Omental fat pad (tissue), 4 donors: Measurements from ENCODE around the gene FOXA2. TPM values are rescaled to one million over a fixed set of nuclear protein-coding genes. Genes with fewer than 3 reads are reported as not detected.
"Not testable (repeated sequence)": the region's sequence is repeated elsewhere in the genome, so short reads cannot be mapped to it uniquely, and the experiment has no call there.

Experiments
- ATAC-seq: fragments of 150-250 bp; one replicate; pipeline ENCODE4 v1.9.1; 2016; ENCODE audit warnings: mild to moderate bottlenecking, moderate library complexity; ENCODE audit not compliant: low FRiP score
- DNase-seq: peaks from one replicate; pipeline ENCODE4 v3.0.0-alpha.2; 2019; ENCODE audit warnings: low spot score
- CTCF ChIP-seq, 3 donors: fragments of 450-650 bp; IDR thresholded peaks; one replicate each; pipeline ENCODE4 v1.5.1; 2016 to 2017; ENCODE audit warnings: antibody characterized with exemption in 3 of 3, mild to moderate bottlenecking in 3 of 3, moderate library complexity in 2 of 3
- total RNA-seq, 4 donors: library from RNA; depleted of rRNA; stranded (reverse); fragments of >200 nt; gene quantifications; one replicate each; pipeline ENCODE4 v1.1.0, GENCODE V29; 2016

The FOXA2 gene
- total RNA-seq, 4 donors from 2014 or later = 0.19 TPM; not detected in 3

DNA sequence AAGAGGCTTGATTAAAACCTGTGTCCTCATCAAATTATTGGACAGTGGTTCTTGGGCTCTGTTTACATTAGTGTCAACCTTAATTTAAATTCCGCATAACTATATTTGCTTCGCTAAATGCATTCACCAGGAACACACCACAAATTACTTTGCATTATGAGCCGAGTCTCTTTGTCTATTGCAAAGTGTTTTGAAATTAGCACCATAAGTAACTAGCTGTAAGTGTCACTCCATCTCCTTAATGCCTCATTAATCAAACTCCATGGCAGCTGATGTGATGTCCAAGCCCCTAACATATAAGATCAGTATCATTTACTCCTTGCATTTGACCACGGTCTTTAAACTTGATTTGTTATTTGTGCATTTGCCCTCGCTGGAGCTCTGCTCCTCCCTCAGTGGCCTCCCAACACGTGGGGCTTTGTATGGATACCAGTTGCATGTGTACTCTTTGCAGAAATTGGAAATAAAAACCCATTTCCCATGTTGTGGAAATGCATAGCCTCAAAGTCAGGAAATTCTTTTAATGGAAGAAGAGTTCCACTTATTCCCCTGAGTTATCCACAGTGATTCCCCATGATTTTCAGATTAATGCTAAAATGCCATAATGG, 24.6 kb downstream of the FOXA2 start:
- no peak for DNase-seq
- TF ChIP-seq CTCF (IDR thresholded peaks at IDR 0.05) = no peak
- no peak for ATAC-seq

DNA sequence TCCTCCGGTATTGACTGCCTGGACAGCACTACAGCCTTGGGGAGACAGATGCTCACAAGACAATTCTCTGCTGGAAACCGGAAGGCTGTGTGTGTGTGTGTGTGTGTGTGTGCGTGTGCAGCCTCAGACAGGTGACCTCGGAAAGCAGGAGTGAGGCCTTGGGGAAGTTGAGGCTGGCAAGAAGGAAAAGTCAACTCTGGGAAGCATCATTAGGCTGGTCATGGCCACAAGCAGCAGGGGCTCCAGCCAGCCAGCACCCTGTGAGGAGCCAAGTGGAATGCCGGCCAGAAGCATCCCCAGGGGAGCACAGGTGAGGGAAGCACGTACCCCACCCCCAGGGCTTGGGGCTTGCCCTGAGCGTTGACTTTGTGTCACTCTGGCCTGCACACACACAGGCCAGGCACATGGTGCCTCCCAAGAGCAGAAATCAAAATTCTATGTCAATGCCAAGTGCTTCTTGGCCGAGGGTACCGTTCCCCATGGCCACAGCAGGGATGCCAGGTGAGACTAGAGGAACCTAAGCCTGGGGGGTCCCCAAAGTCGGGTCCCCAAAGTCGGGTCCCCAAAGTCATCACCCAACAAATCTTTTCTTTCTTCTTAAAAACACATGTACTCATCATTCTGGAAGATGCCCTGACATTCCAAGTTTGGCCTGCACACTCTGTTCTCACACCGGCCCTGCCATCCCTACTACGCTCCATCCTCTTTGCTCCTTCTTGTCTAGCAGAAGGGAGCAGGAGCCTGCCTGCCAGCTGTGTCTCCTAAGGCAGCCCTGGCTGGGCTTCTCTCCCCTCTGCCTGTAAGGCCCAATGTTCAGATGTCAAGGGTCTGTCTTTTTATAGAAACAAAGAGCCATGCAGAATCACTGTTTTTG, 26.7 kb downstream of the FOXA2 start:
- no peak for TF ChIP-seq CTCF (IDR thresholded peaks at IDR 0.05)
- no peak for ATAC-seq
- no peak for DNase-seq

DNA sequence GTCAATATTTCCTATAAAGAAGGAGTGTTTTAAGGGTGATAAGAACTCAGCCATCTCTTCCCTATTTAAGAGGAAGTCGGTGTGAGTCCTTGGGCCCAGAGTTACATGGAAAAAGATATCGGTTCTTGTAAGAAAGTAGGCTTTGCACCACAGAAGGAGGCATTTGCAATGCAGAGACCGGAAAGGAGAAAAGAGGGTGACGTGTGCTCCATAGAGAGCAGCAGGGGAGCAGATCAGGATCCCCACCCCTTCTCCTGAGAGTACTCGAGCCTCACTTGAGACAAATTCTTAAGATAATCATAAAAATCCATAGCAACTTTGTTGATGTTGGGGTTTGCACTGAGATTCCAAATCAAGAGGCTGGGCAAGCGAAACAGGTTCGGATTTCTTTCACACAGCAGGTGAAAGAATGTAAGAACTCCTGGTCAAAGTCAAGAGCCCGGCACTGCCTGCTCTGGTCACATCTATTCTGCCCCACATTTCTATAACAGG, 27.8 kb downstream of the FOXA2 start:
- TF ChIP-seq CTCF (IDR thresholded peaks at IDR 0.05) = no peak
- ATAC-seq (no peak), DNase-seq (no peak)

DNA sequence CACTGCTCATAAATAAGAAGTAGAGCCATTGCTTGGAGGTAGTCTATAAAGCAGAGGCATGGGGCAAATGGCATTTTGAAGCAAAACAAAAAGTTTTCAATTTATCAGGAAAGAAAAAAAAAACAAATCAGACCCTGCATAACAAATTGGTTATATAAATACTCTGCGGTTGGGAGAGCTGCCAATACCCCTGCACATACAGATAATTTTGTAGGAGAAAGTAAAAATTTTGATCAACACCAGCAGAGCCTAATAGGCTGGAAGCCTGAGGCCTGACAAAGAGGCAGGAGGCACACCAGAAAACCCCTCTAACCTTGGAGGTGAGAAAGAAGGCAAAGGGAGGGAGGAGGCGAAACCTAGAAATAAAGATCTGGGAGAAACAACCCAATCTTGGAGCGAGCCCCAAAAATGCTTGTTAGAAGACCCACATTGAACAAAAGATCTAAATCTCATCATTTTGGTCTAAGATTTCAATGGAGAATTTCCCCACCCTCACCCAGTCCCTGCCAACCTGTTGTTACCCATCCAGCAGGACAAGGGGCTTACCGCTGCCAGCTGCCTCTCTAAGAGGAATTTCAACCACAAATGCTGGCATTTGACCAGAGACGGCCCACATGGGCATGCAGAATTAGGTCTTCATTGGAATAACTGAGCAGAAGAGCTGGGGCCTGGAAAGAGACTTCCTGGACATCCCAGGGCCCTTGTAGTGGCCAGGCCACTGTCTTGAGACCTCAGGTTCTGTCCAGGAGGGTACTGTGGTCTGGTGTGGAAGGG, 28.4 kb downstream of the FOXA2 start:
- no peak for TF ChIP-seq CTCF (IDR thresholded peaks at IDR 0.05)
- ATAC-seq = no peak
- DNase-seq = no peak

DNA sequence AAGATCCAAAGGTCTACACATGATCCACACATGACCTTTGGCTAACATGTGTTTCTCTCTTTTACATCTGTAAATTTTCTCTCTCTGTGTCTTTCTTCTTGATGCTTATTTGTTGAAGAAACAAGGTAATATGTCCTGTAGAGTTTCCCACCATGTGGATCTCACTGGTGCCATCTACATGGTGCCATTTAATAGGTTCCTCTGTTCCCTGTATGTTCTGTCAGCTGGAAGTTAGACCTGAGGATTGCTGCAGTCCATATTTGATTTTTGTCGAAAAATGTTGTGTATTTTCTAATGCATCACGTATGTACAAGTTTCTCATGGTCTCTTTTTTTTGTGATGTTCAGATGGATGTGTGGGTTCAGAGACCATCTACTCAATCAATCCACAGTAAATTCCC, 30.0 kb downstream of the FOXA2 start:
- DNase-seq (no peak), ATAC-seq (no peak)
- TF ChIP-seq CTCF (IDR thresholded peaks at IDR 0.05) = no peak

DNA sequence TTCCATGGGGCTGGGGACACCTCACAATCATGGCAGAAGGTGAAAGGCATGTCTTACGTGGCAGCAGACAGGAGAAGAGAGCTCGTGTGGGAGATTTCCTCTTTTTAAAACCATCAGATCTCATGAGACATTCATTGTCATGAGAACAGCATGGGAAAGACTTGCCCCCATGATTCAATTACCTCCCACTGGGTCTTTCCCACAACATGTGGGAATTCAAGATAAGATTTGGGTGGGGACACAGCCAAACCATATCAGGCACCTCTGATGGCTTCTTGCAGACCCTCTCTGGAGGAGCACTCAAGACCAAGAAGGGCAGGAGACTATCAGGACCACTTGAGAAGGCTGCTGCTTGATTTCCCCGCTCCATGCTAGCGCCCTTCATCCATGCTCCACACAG, 33.9 kb downstream of the FOXA2 start:
- DNase-seq, ATAC-seq: not testable (repeated sequence)

GRCh38 chr20:22548040-22548439, 36.3 kb downstream of the FOXA2 start:
- no peak for TF ChIP-seq CTCF (IDR thresholded peaks at IDR 0.05)
- DNase-seq (no peak), ATAC-seq (no peak)
